HL-60 (cell line): ENCODE results near the gene MROH7.

Experiments used
- DNase-seq, 2 experiments: peaks; one replicate each; pipeline ENCODE4 v3.0.0-alpha.2; 2010 to 2020; ENCODE audit warnings: low read depth in 1 of 2, low spot score in 1 of 2
- H3K27ac ChIP-seq: fragments of 250-450 bp; sonication (Bioruptor Pico); replicated peaks from 2 replicates; pipeline ENCODE4 v1.5.1; 2020; ENCODE audit warnings: mild to moderate bottlenecking, moderate library complexity
- H3K27me3 ChIP-seq: fragments of 250-450 bp; sonication (Bioruptor Pico); 2 replicates; pipeline ENCODE4 v1.5.1; 2021; ENCODE audit warnings: mild to moderate bottlenecking, moderate library complexity; ENCODE audit not compliant: insufficient read depth, poor library complexity, severe bottlenecking
- H3K4me3 ChIP-seq: replicated peaks from 2 replicates; pipeline ENCODE4 v1.5.1; 2011; ENCODE audit warnings: mild to moderate bottlenecking, control low read depth, low read length; ENCODE audit not compliant: insufficient read depth
- GABPA ChIP-seq: IDR thresholded peaks from 2 replicates; pipeline ENCODE4 v1.6.1; 2012; ENCODE audit warnings: low read depth
- POLR2AphosphoS5 ChIP-seq: IDR thresholded peaks from 2 replicates; pipeline ENCODE4 v1.6.1; 2012; ENCODE audit warnings: low read depth
- SPI1 ChIP-seq: IDR thresholded peaks from 2 replicates; pipeline ENCODE4 v1.6.1; 2012; ENCODE audit warnings: low read depth, mild to moderate bottlenecking, borderline replicate concordance
- TF ChIP-seq, protein P1 (sequence below): IDR thresholded peaks from one replicate; pipeline ENCODE4 v1.5.1; 2011; ENCODE audit warnings: low read length, control low read depth, inconsistent platforms; ENCODE audit not compliant: insufficient read depth
- TF ChIP-seq, protein P2 (sequence below): IDR thresholded peaks from 2 replicates; pipeline ENCODE4 v1.6.1; 2012; ENCODE audit warnings: low read depth; ENCODE audit not compliant: insufficient replicate concordance

MROH7 gene

DNA sequence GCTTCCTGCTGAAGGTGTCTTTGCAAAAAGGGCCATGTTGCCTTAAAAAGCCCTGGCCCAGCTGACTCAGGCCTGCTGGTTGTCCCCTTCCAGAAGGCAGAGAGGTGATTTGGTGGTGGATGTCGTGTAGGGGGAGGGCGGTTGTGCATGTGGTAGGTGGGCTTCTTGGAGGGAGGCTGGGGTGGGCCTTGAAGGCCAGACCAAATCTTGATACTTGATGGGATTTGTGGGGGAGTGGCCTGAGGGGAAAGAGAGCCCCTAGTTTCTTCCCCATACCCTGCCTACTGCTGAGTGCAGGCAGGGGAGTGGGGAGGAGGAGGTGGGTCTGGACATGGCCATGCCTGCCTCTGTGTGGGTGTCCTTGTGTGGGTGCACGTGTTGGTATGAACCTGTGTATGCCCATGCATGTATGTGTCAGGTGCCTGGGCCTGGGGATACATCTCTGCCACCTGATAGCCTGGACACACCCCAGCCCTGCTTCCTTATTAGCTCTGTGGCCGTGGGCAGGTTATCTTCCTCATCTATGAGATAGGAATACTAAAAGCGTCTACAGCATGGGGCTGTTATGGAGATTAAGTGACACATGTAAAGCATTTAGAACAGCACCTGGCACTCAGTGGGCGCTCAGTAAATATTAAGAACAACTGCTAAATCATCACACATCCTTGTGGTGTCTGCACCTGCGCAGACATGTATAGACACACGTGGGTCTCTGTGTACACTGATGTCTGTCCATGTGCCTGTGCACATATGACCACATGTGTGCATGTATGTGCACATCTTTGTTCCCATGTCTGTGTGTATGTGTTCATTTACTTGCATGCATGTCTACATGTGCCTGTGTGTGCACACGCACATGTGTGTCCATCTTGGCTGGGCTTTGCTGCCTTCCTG, 35.2 kb upstream of the MROH7 start:
- Histone ChIP-seq H3K27me3 (no peaks in the 10 kb centered on the region), H3K27ac (no peak overlapping the region), H3K4me3 (no peak overlapping the region)
- no peak for TF ChIP-seq SPI1
- TF ChIP-seq, protein P1, sequence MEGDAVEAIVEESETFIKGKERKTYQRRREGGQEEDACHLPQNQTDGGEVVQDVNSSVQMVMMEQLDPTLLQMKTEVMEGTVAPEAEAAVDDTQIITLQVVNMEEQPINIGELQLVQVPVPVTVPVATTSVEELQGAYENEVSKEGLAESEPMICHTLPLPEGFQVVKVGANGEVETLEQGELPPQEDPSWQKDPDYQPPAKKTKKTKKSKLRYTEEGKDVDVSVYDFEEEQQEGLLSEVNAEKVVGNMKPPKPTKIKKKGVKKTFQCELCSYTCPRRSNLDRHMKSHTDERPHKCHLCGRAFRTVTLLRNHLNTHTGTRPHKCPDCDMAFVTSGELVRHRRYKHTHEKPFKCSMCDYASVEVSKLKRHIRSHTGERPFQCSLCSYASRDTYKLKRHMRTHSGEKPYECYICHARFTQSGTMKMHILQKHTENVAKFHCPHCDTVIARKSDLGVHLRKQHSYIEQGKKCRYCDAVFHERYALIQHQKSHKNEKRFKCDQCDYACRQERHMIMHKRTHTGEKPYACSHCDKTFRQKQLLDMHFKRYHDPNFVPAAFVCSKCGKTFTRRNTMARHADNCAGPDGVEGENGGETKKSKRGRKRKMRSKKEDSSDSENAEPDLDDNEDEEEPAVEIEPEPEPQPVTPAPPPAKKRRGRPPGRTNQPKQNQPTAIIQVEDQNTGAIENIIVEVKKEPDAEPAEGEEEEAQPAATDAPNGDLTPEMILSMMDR: no peak
- no peak for DNase-seq

DNA sequence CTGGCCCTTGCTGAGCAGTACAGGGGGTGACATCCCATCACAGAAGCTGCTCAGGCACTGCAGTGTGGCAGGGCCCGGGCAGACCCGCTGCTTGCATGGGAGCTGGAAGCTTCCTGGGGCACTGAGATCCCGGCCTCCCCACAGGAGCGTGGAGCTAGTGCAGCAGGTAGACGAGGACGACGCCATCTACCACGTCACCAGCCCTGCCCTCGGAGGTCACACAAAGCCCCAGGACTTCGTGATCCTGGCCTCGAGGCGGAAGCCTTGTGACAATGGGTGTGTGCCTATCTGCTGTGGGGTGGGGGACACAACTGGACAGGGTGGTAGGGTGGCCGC, 34.6 kb upstream of the MROH7 start:
- no peak overlapping the region for H3K4me3 ChIP-seq
- no peak overlapping the region for H3K27ac ChIP-seq
- TF ChIP-seq, protein P1: no peak
- TF ChIP-seq, protein P2, sequence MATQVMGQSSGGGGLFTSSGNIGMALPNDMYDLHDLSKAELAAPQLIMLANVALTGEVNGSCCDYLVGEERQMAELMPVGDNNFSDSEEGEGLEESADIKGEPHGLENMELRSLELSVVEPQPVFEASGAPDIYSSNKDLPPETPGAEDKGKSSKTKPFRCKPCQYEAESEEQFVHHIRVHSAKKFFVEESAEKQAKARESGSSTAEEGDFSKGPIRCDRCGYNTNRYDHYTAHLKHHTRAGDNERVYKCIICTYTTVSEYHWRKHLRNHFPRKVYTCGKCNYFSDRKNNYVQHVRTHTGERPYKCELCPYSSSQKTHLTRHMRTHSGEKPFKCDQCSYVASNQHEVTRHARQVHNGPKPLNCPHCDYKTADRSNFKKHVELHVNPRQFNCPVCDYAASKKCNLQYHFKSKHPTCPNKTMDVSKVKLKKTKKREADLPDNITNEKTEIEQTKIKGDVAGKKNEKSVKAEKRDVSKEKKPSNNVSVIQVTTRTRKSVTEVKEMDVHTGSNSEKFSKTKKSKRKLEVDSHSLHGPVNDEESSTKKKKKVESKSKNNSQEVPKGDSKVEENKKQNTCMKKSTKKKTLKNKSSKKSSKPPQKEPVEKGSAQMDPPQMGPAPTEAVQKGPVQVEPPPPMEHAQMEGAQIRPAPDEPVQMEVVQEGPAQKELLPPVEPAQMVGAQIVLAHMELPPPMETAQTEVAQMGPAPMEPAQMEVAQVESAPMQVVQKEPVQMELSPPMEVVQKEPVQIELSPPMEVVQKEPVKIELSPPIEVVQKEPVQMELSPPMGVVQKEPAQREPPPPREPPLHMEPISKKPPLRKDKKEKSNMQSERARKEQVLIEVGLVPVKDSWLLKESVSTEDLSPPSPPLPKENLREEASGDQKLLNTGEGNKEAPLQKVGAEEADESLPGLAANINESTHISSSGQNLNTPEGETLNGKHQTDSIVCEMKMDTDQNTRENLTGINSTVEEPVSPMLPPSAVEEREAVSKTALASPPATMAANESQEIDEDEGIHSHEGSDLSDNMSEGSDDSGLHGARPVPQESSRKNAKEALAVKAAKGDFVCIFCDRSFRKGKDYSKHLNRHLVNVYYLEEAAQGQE: no peak
- no peak for TF ChIP-seq POLR2AphosphoS5
- TF ChIP-seq SPI1: no peak
- no peak for TF ChIP-seq GABPA
- no peak for DNase-seq
- no peaks in the 10 kb centered on the region for H3K27me3 ChIP-seq

DNA sequence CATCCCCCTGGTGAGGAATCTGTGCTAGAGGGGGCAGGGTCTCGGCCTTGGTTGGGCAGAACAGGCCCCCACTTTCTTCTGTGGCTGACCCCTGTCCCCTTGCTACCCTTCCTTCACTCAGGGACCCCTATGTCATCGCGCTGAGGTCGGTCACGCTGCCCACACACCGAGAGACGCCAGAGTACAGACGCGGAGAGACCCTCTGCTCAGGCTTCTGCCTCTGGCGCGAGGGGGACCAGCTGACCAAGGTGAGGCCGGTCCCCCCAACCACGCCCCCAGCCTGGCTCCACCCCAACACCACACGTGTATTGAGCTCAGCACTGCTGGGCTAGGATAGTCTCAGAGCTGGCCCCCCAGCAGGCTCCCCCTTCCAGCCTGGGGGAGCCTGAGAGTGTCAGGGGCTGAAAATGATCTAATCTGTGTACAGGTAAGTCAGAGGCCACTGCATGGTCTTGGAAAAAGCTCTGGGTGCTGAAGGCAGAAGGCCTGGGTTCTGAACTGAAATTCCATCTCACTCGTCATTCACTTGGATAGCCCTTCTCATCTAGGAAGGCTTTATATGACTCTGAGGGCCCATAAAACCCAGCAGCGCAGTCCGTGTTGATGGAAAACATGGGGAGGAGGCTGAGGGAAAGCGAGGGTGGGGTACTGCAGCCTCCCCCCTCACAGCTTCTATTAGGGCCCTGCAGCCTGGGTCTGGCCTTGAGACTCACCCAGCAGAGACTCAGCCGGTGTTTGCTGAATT, 33.6 kb upstream of the MROH7 start:
- DNase-seq: no peak
- H3K27me3 ChIP-seq: no peaks in the 10 kb centered on the region
- TF ChIP-seq, protein P2: no peak
- no peak for TF ChIP-seq SPI1
- no peak for TF ChIP-seq GABPA
- TF ChIP-seq, protein P1: no peak
- TF ChIP-seq POLR2AphosphoS5: no peak
- no peak overlapping the region for H3K27ac ChIP-seq
- H3K4me3 ChIP-seq: no peak overlapping the region
